Calu3 (cell line): ENCODE data around the gene TREX2. TPM values are rescaled to one million over a fixed set of nuclear protein-coding genes. Genes with fewer than 3 reads are reported as not detected.

Experiments used
- BruUV-seq: library from RNA; stranded (reverse); fragments of 400-500 nt; replicated peaks from 2 replicates; lab custom pipeline; 2021; lab: Mats Ljungman, UMichigan
- CTCF ChIA-PET: fragments of 300-600 bp; sonication (Branson Sonifier 250); formaldehyde crosslinking; loops from one replicate; lab custom pipeline; 2022; ENCODE audit warnings: antibody characterized with exemption; lab: Charles Lee
- DNase-seq: peaks from one replicate; pipeline ENCODE4 v3.0.0; 2022
- H3K27ac Mint-ChIP-seq: one replicate; pipeline ENCODE4 v1.8.0; 2022; ENCODE audit warnings: mixed read lengths; ENCODE audit not compliant: unreplicated experiment
- H3K27me3 Mint-ChIP-seq: one replicate; pipeline ENCODE4 v1.8.0; 2022; ENCODE audit warnings: mixed read lengths; ENCODE audit not compliant: unreplicated experiment
- H3K36me3 Mint-ChIP-seq: one replicate; pipeline ENCODE4 v1.8.0; 2022; ENCODE audit warnings: mild to moderate bottlenecking, moderate library complexity, mixed read lengths; ENCODE audit not compliant: insufficient read depth, unreplicated experiment
- H3K4me1 Mint-ChIP-seq: one replicate; pipeline ENCODE4 v1.8.0; 2022; ENCODE audit warnings: mild to moderate bottlenecking, low read depth, mixed read lengths; ENCODE audit not compliant: unreplicated experiment
- H3K4me3 Mint-ChIP-seq: one replicate; pipeline ENCODE4 v1.8.0; 2022; ENCODE audit warnings: mild to moderate bottlenecking, low read depth, moderate library complexity, mixed read lengths; ENCODE audit not compliant: unreplicated experiment
- H3K9me3 Mint-ChIP-seq: one replicate; pipeline ENCODE4 v1.8.0; 2022; ENCODE audit warnings: low read depth, mixed read lengths; ENCODE audit not compliant: unreplicated experiment
- intact Hi-C: fragments of 100-400 bp; cut with micrococcal nuclease; formaldehyde crosslinking; loops from one replicate; pipeline ENCODE4 v1.10.0; 2022; ENCODE audit not compliant: unreplicated experiment
- total RNA-seq: library from RNA; stranded (reverse); gene quantifications from 2 replicates; pipeline ENCODE4 v1.2.3, GENCODE V29; 2022
- TF ChIP-seq, protein P1 (sequence below): fragments of 200-600 bp; IDR thresholded peaks from one replicate; pipeline ENCODE4 v1.8.0; 2022; ENCODE audit warnings: antibody characterized with exemption; ENCODE audit not compliant: unreplicated experiment

TREX2 gene
- total RNA-seq, 1 experiment from 2014 or later, result 2.0 TPM

DNA sequence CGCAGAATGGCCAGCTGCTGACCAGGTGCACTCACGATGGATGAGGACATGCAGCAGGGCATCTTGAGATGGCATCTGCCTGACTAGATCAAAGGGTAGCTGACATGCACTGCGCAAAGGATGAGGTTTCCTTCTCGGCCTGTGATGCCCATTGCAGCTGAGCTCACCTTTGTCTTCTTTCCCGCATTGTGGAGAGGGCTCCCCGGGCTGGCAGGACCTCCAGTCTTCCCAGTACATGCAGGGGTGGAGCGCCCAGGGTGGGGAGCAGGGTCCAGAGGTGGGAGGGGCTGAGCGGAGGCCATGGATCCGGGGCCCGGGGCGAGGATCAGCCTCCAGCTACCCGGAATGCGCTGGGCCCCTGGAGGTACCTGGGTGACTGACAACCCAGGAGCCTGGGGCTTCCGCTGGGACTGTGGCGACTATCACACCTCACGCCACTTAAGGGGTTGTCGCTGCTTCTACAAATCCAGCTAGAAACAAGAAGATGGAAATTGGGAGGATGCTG, 12.0 kb downstream of the TREX2 start:
- Mint-ChIP-seq H3K4me3 (no peak overlapping the region), H3K27me3 (peaks cover 85% of the 10 kb centered on the region), H3K9me3 (peaks cover 3% of the 10 kb centered on the region), H3K4me1 (no peaks in the 10 kb centered on the region), H3K36me3 (no peaks in the 10 kb centered on the region), H3K27ac (no peak overlapping the region)
- intact Hi-C loops, result no loop called here
- no peak for DNase-seq
- CTCF ChIA-PET, result no interaction called here
- BruUV-seq, result no TSS peak
- TF ChIP-seq, protein P1, sequence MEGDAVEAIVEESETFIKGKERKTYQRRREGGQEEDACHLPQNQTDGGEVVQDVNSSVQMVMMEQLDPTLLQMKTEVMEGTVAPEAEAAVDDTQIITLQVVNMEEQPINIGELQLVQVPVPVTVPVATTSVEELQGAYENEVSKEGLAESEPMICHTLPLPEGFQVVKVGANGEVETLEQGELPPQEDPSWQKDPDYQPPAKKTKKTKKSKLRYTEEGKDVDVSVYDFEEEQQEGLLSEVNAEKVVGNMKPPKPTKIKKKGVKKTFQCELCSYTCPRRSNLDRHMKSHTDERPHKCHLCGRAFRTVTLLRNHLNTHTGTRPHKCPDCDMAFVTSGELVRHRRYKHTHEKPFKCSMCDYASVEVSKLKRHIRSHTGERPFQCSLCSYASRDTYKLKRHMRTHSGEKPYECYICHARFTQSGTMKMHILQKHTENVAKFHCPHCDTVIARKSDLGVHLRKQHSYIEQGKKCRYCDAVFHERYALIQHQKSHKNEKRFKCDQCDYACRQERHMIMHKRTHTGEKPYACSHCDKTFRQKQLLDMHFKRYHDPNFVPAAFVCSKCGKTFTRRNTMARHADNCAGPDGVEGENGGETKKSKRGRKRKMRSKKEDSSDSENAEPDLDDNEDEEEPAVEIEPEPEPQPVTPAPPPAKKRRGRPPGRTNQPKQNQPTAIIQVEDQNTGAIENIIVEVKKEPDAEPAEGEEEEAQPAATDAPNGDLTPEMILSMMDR, result no peak

DNA sequence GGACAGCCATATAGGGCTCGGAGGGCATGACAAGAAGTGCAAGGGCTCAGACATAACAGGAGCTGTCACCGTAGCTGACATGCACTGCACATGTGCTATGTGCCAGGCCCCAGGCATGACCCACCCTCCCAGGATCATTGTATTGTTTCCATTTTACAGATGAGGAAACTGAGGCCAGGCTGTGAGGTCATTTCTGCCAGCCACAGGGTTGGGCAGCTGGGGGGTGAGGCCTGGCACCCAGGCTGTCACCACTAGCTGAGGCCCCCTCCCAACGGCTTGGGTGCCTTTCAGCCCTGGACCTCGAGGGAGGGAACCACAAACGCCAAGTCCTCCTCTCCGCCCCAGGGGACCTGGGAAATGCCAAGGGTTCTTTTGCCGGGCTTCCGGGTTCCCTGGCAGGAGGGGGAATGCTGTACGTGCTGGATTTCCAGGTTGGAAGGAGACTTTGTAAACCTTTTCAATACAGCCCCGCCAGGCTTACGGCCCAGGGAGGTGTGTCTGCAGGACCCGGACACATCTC, 12.6 kb downstream of the TREX2 start:
- no peak for DNase-seq
- no TSS peak for BruUV-seq
- Mint-ChIP-seq H3K4me3 (no peak overlapping the region), H3K9me3 (peaks cover 3% of the 10 kb centered on the region), H3K36me3 (no peaks in the 10 kb centered on the region), H3K4me1 (no peaks in the 10 kb centered on the region), H3K27ac (no peak overlapping the region), H3K27me3 (peaks cover 85% of the 10 kb centered on the region)
- intact Hi-C loops, result no loop called here
- TF ChIP-seq, protein P1, result no peak
- CTCF ChIA-PET, result no interaction called here

DNA sequence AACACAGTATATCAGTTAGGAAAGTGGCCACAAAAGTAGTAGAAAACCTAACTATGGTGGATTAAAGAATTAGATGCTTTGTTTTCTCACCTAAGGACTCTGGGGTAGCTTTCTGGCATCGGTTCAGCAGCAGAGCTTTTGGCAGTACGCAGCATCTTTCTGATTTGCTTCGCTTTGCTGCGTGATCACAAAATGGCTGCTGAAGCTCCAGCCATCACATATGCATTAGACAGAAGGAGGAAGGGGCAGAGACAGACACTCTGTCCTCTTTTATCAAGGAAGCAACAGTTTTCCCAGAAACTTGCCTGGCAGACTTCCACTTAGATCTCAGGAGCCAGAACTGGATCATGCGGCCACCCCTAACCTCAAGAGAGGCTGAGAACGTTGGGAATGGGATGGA, 15.1 kb downstream of the TREX2 start:
- no peak for DNase-seq
- no peaks in the 10 kb centered on the region for H3K36me3 Mint-ChIP-seq
- peaks cover 5% of the 10 kb centered on the region for H3K9me3 Mint-ChIP-seq
- TF ChIP-seq, protein P1, result no peak
- H3K27ac Mint-ChIP-seq, result no peak overlapping the region
- H3K4me1 Mint-ChIP-seq, result no peaks in the 10 kb centered on the region
- intact Hi-C loops, result no loop called here
- H3K27me3 Mint-ChIP-seq, result peaks cover 88% of the 10 kb centered on the region
- no peak overlapping the region for H3K4me3 Mint-ChIP-seq
- no TSS peak for BruUV-seq
- CTCF ChIA-PET, result no interaction called here

GRCh38 chrX:153426204-153426603, 19.7 kb downstream of the TREX2 start:
- BruUV-seq, result no TSS peak

More at GRCh38 chrX:153426204-153426603, 19.7 kb downstream of the TREX2 start:
- intact Hi-C loops, result no loop called here
- TF ChIP-seq, protein P1, result no peak
- Mint-ChIP-seq H3K36me3 (no peaks in the 10 kb centered on the region), H3K4me3 (no peak overlapping the region), H3K4me1 (no peaks in the 10 kb centered on the region), H3K27me3 (peaks cover 84% of the 10 kb centered on the region), H3K27ac (no peak overlapping the region), H3K9me3 (peaks cover 4% of the 10 kb centered on the region)
- DNase-seq, result no peak
- CTCF ChIA-PET, result no interaction called here
